H9 (cell line): ENCODE data around the gene RIMBP2. TPM values are rescaled to one million over a fixed set of nuclear protein-coding genes. Genes with fewer than 3 reads are reported as not detected.

Source experiments
- DNase-seq: peaks from one replicate; pipeline ENCODE4 v3.0.0-alpha.2; 2017
- H2AFZ ChIP-seq: one replicate; pipeline ENCODE4 v1.6.1; 2013; ENCODE audit warnings: mild to moderate bottlenecking, low read length, control low read depth, moderate library complexity
- H2AK5ac ChIP-seq: 2 replicates; pipeline ENCODE4 v1.6.1; 2013; ENCODE audit warnings: low read length, control low read depth, mixed read lengths; ENCODE audit not compliant: insufficient read length
- H2BK120ac ChIP-seq: one replicate; pipeline ENCODE4 v1.6.1; 2013; ENCODE audit warnings: low read depth, mild to moderate bottlenecking, low read length, control low read depth, inconsistent platforms; ENCODE audit not compliant: poor library complexity, severe bottlenecking
- H2BK12ac ChIP-seq: 2 replicates; pipeline ENCODE4 v1.6.1; 2013; ENCODE audit warnings: low read length, control low read depth, mixed read lengths, low read depth; ENCODE audit not compliant: insufficient read length
- H2BK15ac ChIP-seq: 2 replicates; pipeline ENCODE4 v1.6.1; 2013; ENCODE audit warnings: low read depth, low read length, control low read depth
- H2BK20ac ChIP-seq: one replicate; pipeline ENCODE4 v1.6.1; 2013; ENCODE audit warnings: low read depth, mild to moderate bottlenecking, low read length, control low read depth, inconsistent platforms; ENCODE audit not compliant: poor library complexity, severe bottlenecking
- H2BK5ac ChIP-seq: 2 replicates; pipeline ENCODE4 v1.6.1; 2013; ENCODE audit warnings: low read length, control low read depth, mixed read lengths; ENCODE audit not compliant: insufficient read length
- H3K14ac ChIP-seq: 2 replicates; pipeline ENCODE4 v1.6.1; 2013; ENCODE audit warnings: low read length, control low read depth; ENCODE audit not compliant: insufficient read depth
- H3K18ac ChIP-seq: 2 replicates; pipeline ENCODE4 v1.6.1; 2013; ENCODE audit warnings: low read depth, mild to moderate bottlenecking, mixed read lengths, low read length, control low read depth; ENCODE audit not compliant: insufficient read length
- H3K23ac ChIP-seq: 2 replicates; pipeline ENCODE4 v1.6.1; 2013; ENCODE audit warnings: low read length, control low read depth, mixed read lengths, low read depth; ENCODE audit not compliant: insufficient read length
- H3K23me2 ChIP-seq: 2 replicates; pipeline ENCODE4 v1.6.1; 2013; ENCODE audit warnings: low read depth, mild to moderate bottlenecking, mixed read lengths, low read length, control low read depth; ENCODE audit not compliant: insufficient read length, poor library complexity, severe bottlenecking
- H3K27ac ChIP-seq: 2 replicates; pipeline ENCODE4 v1.5.1; 2013; ENCODE audit warnings: low read length, control low read depth, mixed read lengths, low read depth; ENCODE audit not compliant: insufficient read length
- H3K27me3 ChIP-seq: 2 replicates; pipeline ENCODE4 v1.6.1; 2013; ENCODE audit warnings: low read length, control low read depth, inconsistent platforms; ENCODE audit not compliant: insufficient read depth
- H3K4ac ChIP-seq: 2 replicates; pipeline ENCODE4 v1.6.1; 2013; ENCODE audit warnings: low read depth, mild to moderate bottlenecking, control low read depth, inconsistent platforms, low read length, moderate library complexity
- H3K4me1 ChIP-seq: 2 replicates; pipeline ENCODE4 v1.6.1; 2013; ENCODE audit warnings: low read length, control low read depth, inconsistent platforms; ENCODE audit not compliant: insufficient read depth
- H3K4me2 ChIP-seq: 2 replicates; pipeline ENCODE4 v1.6.1; 2013; ENCODE audit warnings: low read length, control low read depth, mixed read lengths; ENCODE audit not compliant: insufficient read length, insufficient read depth
- H3K56ac ChIP-seq: 2 replicates; pipeline ENCODE4 v1.6.1; 2013; ENCODE audit warnings: low read depth, mild to moderate bottlenecking, mixed read lengths, low read length, control low read depth; ENCODE audit not compliant: insufficient read length
- H3K79me1 ChIP-seq: 2 replicates; pipeline ENCODE4 v1.6.1; 2013; ENCODE audit warnings: low read depth, mild to moderate bottlenecking, moderate library complexity, low read length, control low read depth, inconsistent platforms; ENCODE audit not compliant: insufficient read depth, poor library complexity, severe bottlenecking
- H3K79me2 ChIP-seq: 2 replicates; pipeline ENCODE4 v1.6.1; 2013; ENCODE audit warnings: low read length, control low read depth, inconsistent platforms; ENCODE audit not compliant: insufficient read depth
- H3K9ac ChIP-seq: 2 replicates; pipeline ENCODE4 v1.6.1; 2013; ENCODE audit warnings: low read length, control low read depth, mixed read lengths; ENCODE audit not compliant: insufficient read length; ENCODE audit errors: extremely low read depth
- H3K9me3 ChIP-seq: one replicate; pipeline ENCODE4 v1.6.1; 2013; ENCODE audit warnings: low read depth, low read length, inconsistent platforms; ENCODE audit not compliant: control insufficient read depth
- H3T11ph ChIP-seq: one replicate; pipeline ENCODE4 v1.6.1; 2013; ENCODE audit warnings: mild to moderate bottlenecking, low read length, control low read depth, inconsistent platforms
- H4K20me1 ChIP-seq: one replicate; pipeline ENCODE4 v1.6.1; 2013; ENCODE audit not compliant: control insufficient read depth, insufficient read length, insufficient read depth
- H4K5ac ChIP-seq: 2 replicates; pipeline ENCODE4 v1.6.1; 2013; ENCODE audit warnings: low read depth, mild to moderate bottlenecking, mixed read lengths, low read length, control low read depth; ENCODE audit not compliant: insufficient read length
- H4K8ac ChIP-seq: replicated peaks from 2 replicates; pipeline ENCODE4 v1.6.1; 2013; ENCODE audit warnings: low read length, control low read depth, mixed read lengths, low read depth; ENCODE audit not compliant: insufficient read length
- H4K91ac ChIP-seq: 2 replicates; pipeline ENCODE4 v1.6.1; 2013; ENCODE audit warnings: low read depth, mild to moderate bottlenecking, moderate library complexity, mixed read lengths, low read length, control low read depth; ENCODE audit not compliant: insufficient read length
- H3K27ac Mint-ChIP-seq, 3 experiments: 2 replicates in 2 of 3; 3 replicates in 1 of 3; pipeline ENCODE4 v1.8.0; 2020 to 2021; ENCODE audit warnings: mixed read lengths in 3 of 3, mild to moderate bottlenecking in 1 of 3, moderate library complexity in 1 of 3
- H3K27me3 Mint-ChIP-seq: 2 replicates; pipeline ENCODE4 v1.8.0; 2021; ENCODE audit warnings: low read depth, mild to moderate bottlenecking, moderate library complexity, mixed read lengths
- H3K36me3 Mint-ChIP-seq, 3 experiments: 2 replicates in 2 of 3; 3 replicates in 1 of 3; pipeline ENCODE4 v1.8.0; 2020 to 2021; ENCODE audit warnings: low read depth in 3 of 3, mixed read lengths in 3 of 3; ENCODE audit not compliant: insufficient read depth in 1 of 3
- H3K4me1 Mint-ChIP-seq, 2 experiments: 2 replicates each; pipeline ENCODE4 v1.8.0; 2020; ENCODE audit warnings: mixed read lengths in 2 of 2
- H3K4me3 Mint-ChIP-seq, 2 experiments: 2 replicates in 1 of 2; 3 replicates in 1 of 2; pipeline ENCODE4 v1.8.0; 2020 to 2021; ENCODE audit warnings: mild to moderate bottlenecking in 2 of 2, mixed read lengths in 2 of 2, moderate library complexity in 1 of 2
- H3K9me3 Mint-ChIP-seq, 2 experiments: 2 replicates in 1 of 2; 3 replicates in 1 of 2; pipeline ENCODE4 v1.8.0; 2020; ENCODE audit warnings: mild to moderate bottlenecking in 2 of 2, mixed read lengths in 2 of 2, moderate library complexity in 1 of 2
- WGBS: extraction: QIAGEN DNeasy Blood & Tissue Kit; methylation state at CpG from one replicate; pipeline ENCODE4 v1.1.7; 2013; ENCODE audit warnings: missing lambda C conversion rate, low lambda C conversion rate, mixed read lengths; ENCODE audit not compliant: insufficient read length; ENCODE audit errors: extremely low coverage; 5-methylcytosine and 5-hydroxymethylcytosine counted together
- total RNA-seq: library from RNA; stranded (reverse); gene quantifications from 2 replicates; pipeline ENCODE4 v1.2.1, GENCODE V29; 2021
- TF ChIP-seq, protein P1 (sequence below): fragments of 200-600 bp; sonication (generic); conservative IDR thresholded peaks from 3 replicates; pipeline ENCODE4 v1.8.0; 2021; ENCODE audit warnings: antibody characterized with exemption, mild to moderate bottlenecking

RIMBP2 gene
- total RNA-seq, 1 experiment from 2014 or later = 0.70 TPM

DNA sequence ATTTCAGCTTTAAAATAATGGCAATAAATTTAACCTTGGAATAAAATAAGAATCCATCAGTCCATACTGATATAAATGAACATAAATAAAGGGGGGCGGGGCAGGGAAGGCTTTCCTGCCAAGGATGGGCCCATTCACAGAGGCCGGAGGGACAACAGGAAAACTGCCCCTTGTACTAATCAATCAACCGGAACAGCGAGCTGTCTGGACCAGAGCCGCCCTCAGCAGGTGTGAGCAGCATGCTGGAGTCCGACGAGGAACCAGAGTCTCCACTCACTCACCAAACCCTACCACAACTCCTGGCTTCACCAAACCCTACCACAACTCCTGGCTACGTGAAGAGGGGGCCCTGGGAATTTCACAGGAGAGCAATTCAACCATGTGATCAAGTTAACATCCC lies 51.3 kb downstream of the RIMBP2 start:
- Histone ChIP-seq H4K8ac (no peak overlapping the region), H2BK12ac (no peak overlapping the region), H3K79me2 (no peaks in the 10 kb centered on the region), H3K79me1 (no peaks in the 10 kb centered on the region), H3K27ac (no peak overlapping the region), H2BK5ac (no peak overlapping the region), H3T11ph (no peak overlapping the region), H2BK120ac (no peak overlapping the region), H3K4ac (no peak overlapping the region), H4K91ac (no peak overlapping the region), H2BK20ac (no peak overlapping the region), H3K4me2 (no peak overlapping the region), H3K9ac (no peak overlapping the region), H3K23me2 (no peaks in the 10 kb centered on the region), H4K5ac (no peak overlapping the region), H3K4me1 (no peaks in the 10 kb centered on the region), H2AK5ac (no peak overlapping the region), H2AFZ (no peak overlapping the region), H2BK15ac (no peak overlapping the region), H3K18ac (no peak overlapping the region), H4K20me1 (no peaks in the 10 kb centered on the region), H3K9me3 (peaks cover 15% of the 10 kb centered on the region), H3K56ac (no peak overlapping the region), H3K23ac (no peak overlapping the region), H3K27me3 (no peaks in the 10 kb centered on the region), H3K14ac (no peak overlapping the region)
- Mint-ChIP-seq H3K4me3 (no peak overlapping the region), H3K36me3 (peaks cover 3 to 22% (median 12%) of the 10 kb centered on the region in 3 experiments; a peak in 6 of 7 replicates), H3K4me1 (peaks cover 0 to 2% of the 10 kb centered on the region in 2 experiments; a peak in 1 of 4 replicates), H3K27ac (no peak overlapping the region), H3K9me3 (peaks cover 39 to 42% of the 10 kb centered on the region in 2 experiments), H3K27me3 (peaks cover 19% of the 10 kb centered on the region)
- no CpG with 5 or more reads among the region's 8 CpGs for WGBS
- DNase-seq = no peak
- TF ChIP-seq, protein P1, sequence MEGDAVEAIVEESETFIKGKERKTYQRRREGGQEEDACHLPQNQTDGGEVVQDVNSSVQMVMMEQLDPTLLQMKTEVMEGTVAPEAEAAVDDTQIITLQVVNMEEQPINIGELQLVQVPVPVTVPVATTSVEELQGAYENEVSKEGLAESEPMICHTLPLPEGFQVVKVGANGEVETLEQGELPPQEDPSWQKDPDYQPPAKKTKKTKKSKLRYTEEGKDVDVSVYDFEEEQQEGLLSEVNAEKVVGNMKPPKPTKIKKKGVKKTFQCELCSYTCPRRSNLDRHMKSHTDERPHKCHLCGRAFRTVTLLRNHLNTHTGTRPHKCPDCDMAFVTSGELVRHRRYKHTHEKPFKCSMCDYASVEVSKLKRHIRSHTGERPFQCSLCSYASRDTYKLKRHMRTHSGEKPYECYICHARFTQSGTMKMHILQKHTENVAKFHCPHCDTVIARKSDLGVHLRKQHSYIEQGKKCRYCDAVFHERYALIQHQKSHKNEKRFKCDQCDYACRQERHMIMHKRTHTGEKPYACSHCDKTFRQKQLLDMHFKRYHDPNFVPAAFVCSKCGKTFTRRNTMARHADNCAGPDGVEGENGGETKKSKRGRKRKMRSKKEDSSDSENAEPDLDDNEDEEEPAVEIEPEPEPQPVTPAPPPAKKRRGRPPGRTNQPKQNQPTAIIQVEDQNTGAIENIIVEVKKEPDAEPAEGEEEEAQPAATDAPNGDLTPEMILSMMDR = no peak
